DOHH2 (cell line): ENCODE measurements around the gene PATZ1.

ENCODE experiments used
- H3F3A ChIP-seq: fragments of 200-600 bp; sonication (generic), shearing (Covaris generic); 2 replicates; pipeline ENCODE4 v1.6.0; 2016; ENCODE audit warnings: antibody characterized with exemption, mild to moderate bottlenecking; ENCODE audit not compliant: control insufficient read depth, insufficient read depth
- H3K27ac ChIP-seq: fragments of 200-600 bp; sonication (generic); 2 replicates; pipeline ENCODE4 v1.5.1; 2014; ENCODE audit warnings: low read depth, mild to moderate bottlenecking, low read length, moderate library complexity
- H3K27me3 ChIP-seq: fragments of 200-600 bp; sonication (generic); 2 replicates; pipeline ENCODE4 v1.6.1; 2014; ENCODE audit warnings: mild to moderate bottlenecking, low read length, mixed read lengths; ENCODE audit not compliant: control insufficient read depth
- H3K36me3 ChIP-seq: fragments of 200-600 bp; sonication (generic); 2 replicates; pipeline ENCODE4 v1.6.1; 2014; ENCODE audit warnings: mild to moderate bottlenecking, low read length, moderate library complexity, mixed read lengths; ENCODE audit not compliant: control insufficient read depth
- H3K4me1 ChIP-seq: fragments of 200-600 bp; sonication (generic); 2 replicates; pipeline ENCODE4 v1.6.1; 2014; ENCODE audit warnings: mild to moderate bottlenecking, low read length, mixed read lengths; ENCODE audit not compliant: control insufficient read depth
- H3K4me2 ChIP-seq: fragments of 200-600 bp; sonication (generic); 2 replicates; pipeline ENCODE4 v1.6.0; 2014; ENCODE audit warnings: mild to moderate bottlenecking, low read length, moderate library complexity
- H3K4me3 ChIP-seq: fragments of 200-600 bp; sonication (generic); 2 replicates; pipeline ENCODE4 v1.5.1; 2014; ENCODE audit warnings: mild to moderate bottlenecking, low read length, mixed read lengths
- H3K79me2 ChIP-seq: fragments of 200-600 bp; sonication (generic); 2 replicates; pipeline ENCODE4 v1.6.1; 2014; ENCODE audit warnings: mild to moderate bottlenecking, low read length, mixed read lengths; ENCODE audit not compliant: control insufficient read depth
- H3K9me2 ChIP-seq: fragments of 200-600 bp; sonication (generic); replicated peaks from 2 replicates; pipeline ENCODE4 v1.6.1; 2014; ENCODE audit warnings: mild to moderate bottlenecking, low read length, mixed read lengths; ENCODE audit not compliant: control insufficient read depth
- H3K9me3 ChIP-seq: fragments of 200-600 bp; sonication (generic); 2 replicates; pipeline ENCODE4 v1.6.1; 2014; ENCODE audit warnings: antibody characterized with exemption, low read length, mixed read lengths; ENCODE audit not compliant: control insufficient read depth, insufficient read depth
- H4K20me1 ChIP-seq: fragments of 200-600 bp; sonication (generic); 2 replicates; pipeline ENCODE4 v1.6.0; 2014; ENCODE audit warnings: low read depth, mild to moderate bottlenecking, antibody characterized with exemption, low read length, moderate library complexity; ENCODE audit not compliant: control insufficient read depth, insufficient read depth
- CTCF ChIP-seq: fragments of 200-600 bp; sonication (generic); IDR thresholded peaks from one replicate; pipeline ENCODE4 v1.5.1; 2014; ENCODE audit warnings: antibody characterized with exemption, mild to moderate bottlenecking, low read depth, low read length; ENCODE audit not compliant: poor library complexity, severe bottlenecking
- EZH2phosphoT487 ChIP-seq: fragments of 200-600 bp; sonication (generic); IDR thresholded peaks from 2 replicates; pipeline ENCODE4 v1.6.1; 2017; ENCODE audit warnings: borderline replicate concordance, mild to moderate bottlenecking, antibody characterized with exemption, low read length, moderate library complexity, mixed read lengths

Gene PATZ1

GRCh38 chr22:31279821-31280505, 66.2 kb downstream of the PATZ1 start:
- H3K36me3 ChIP-seq: peaks cover 82% of the 10 kb centered on the region
- H3K4me1 ChIP-seq: peaks cover 7% of the 10 kb centered on the region
- no peak overlapping the region for H3K27ac ChIP-seq

GRCh38 chr22:31279327-31279669, 66.8 kb downstream of the PATZ1 start:
- H3K79me2 ChIP-seq: no peaks in the 10 kb centered on the region
- H4K20me1 ChIP-seq: no peaks in the 10 kb centered on the region
- no peaks in the 10 kb centered on the region for H3K9me3 ChIP-seq
- H3K4me3 ChIP-seq: no peak overlapping the region
- H3K36me3 ChIP-seq: peaks cover 80% of the 10 kb centered on the region
- no peak overlapping the region for H3K27ac ChIP-seq
- no peak for TF ChIP-seq CTCF
- no peaks in the 10 kb centered on the region for H3K9me2 ChIP-seq
- H3K4me2 ChIP-seq: no peak overlapping the region
- peaks cover under 1% of the 10 kb centered on the region for H3K4me1 ChIP-seq
- H3K27me3 ChIP-seq: no peaks in the 10 kb centered on the region
- H3F3A ChIP-seq: 0 out of 2 replicates have a peak, but pooled peaks cover 3% of the 10 kb centered on the region

More at GRCh38 chr22:31279821-31280505, 66.2 kb downstream of the PATZ1 start:
- H3F3A ChIP-seq: 0 out of 2 replicates have a peak, but pooled peaks cover 3% of the 10 kb centered on the region
- H3K9me2 ChIP-seq: no peaks in the 10 kb centered on the region
- no peaks in the 10 kb centered on the region for H3K27me3 ChIP-seq
- no peak overlapping the region for H3K4me3 ChIP-seq
- no peaks in the 10 kb centered on the region for H4K20me1 ChIP-seq
- no peaks in the 10 kb centered on the region for H3K9me3 ChIP-seq
- H3K79me2 ChIP-seq: peaks cover 2% of the 10 kb centered on the region; the same call in 1 of the 2 replicates
- H3K4me2 ChIP-seq: no peak overlapping the region
- TF ChIP-seq CTCF: no peak
- no peak for TF ChIP-seq EZH2phosphoT487

GRCh38 chr22:31278626-31279326, 67.4 kb downstream of the PATZ1 start:
- H3K9me2 ChIP-seq: no peaks in the 10 kb centered on the region
- H4K20me1 ChIP-seq: no peaks in the 10 kb centered on the region

More at GRCh38 chr22:31278626-31279326, 67.4 kb downstream of the PATZ1 start:
- Histone ChIP-seq H3K79me2 (no peaks in the 10 kb centered on the region), H3K4me3 (no peak overlapping the region), H3K9me3 (no peaks in the 10 kb centered on the region), H3K36me3 (peaks cover 81% of the 10 kb centered on the region), H3K4me2 (no peak overlapping the region), H3K27ac (no peak overlapping the region), H3K4me1 (no peaks in the 10 kb centered on the region), H3F3A (0 out of 2 replicates have a peak, but pooled peaks cover 3% of the 10 kb centered on the region), H3K27me3 (no peaks in the 10 kb centered on the region)
- TF ChIP-seq CTCF: no peak
